ENCODE results near the gene DNAH10.

DNAH10 gene

GRCh38 chr12:123917337-123917850 is 155.3 kb downstream of the DNAH10 start:
- H3K27me3 ChIP-seq (ENCODE audit: insufficient read depth, low read length, poor library complexity, severe bottlenecking): no peaks in the 10 kb centered on the region
- H3F3A ChIP-seq (ENCODE audit: low read depth): peaks cover 12% of the 10 kb centered on the region; the same call in 1 of the 2 replicates
- no peaks in the 10 kb centered on the region for H3K9me2 ChIP-seq (replicated peaks; ENCODE audit: low read depth, low read length)
- no peaks in the 10 kb centered on the region for H3K36me3 ChIP-seq (ENCODE audit: insufficient read depth, low read length)
- no peak overlapping the region for H3K4me2 ChIP-seq (ENCODE audit: low read depth, low read length, poor library complexity, severe bottlenecking)
- no peaks in the 10 kb centered on the region for H3K9me3 ChIP-seq (ENCODE audit: insufficient read depth, low read depth, low read length)
- no peaks in the 10 kb centered on the region for H3K79me2 ChIP-seq (ENCODE audit: insufficient read depth, low read length)
- no peaks in the 10 kb centered on the region for H4K20me1 ChIP-seq (ENCODE audit: insufficient read depth, low read length, poor library complexity, severe bottlenecking)
- H3K4me3 ChIP-seq (ENCODE audit: low read length, poor library complexity, severe bottlenecking): no peak overlapping the region
- TF ChIP-seq EZH2phosphoT487 (IDR thresholded peaks at IDR 0.05; ENCODE audit: borderline replicate concordance) (no peak), CTCF (conservative IDR thresholded peaks at IDR 0.05; ENCODE audit: low read length) (no peak)
- no peaks in the 10 kb centered on the region for H3K4me1 ChIP-seq (ENCODE audit: insufficient read depth, low read length, poor library complexity, severe bottlenecking)
- H2AFZ ChIP-seq (ENCODE audit: low read length): no peak overlapping the region
- H3K9ac ChIP-seq (ENCODE audit: low read depth, low read length, poor library complexity, severe bottlenecking): no peak overlapping the region

GRCh38 chr12:123919980-123920360 is 157.9 kb downstream of the DNAH10 start:
- H3K9me2 ChIP-seq (replicated peaks; ENCODE audit: low read depth, low read length): no peaks in the 10 kb centered on the region
- H3K36me3 ChIP-seq (ENCODE audit: insufficient read depth, low read length): no peaks in the 10 kb centered on the region
- no peaks in the 10 kb centered on the region for H4K20me1 ChIP-seq (ENCODE audit: insufficient read depth, low read length, poor library complexity, severe bottlenecking)
- no peaks in the 10 kb centered on the region for H3K9me3 ChIP-seq (ENCODE audit: insufficient read depth, low read depth, low read length)
- no peak overlapping the region for H2AFZ ChIP-seq (ENCODE audit: low read length)
- H3K4me2 ChIP-seq (ENCODE audit: low read depth, low read length, poor library complexity, severe bottlenecking): no peak overlapping the region
- no peaks in the 10 kb centered on the region for H3K79me2 ChIP-seq (ENCODE audit: insufficient read depth, low read length)
- no peaks in the 10 kb centered on the region for H3K4me1 ChIP-seq (ENCODE audit: insufficient read depth, low read length, poor library complexity, severe bottlenecking)
- no peak overlapping the region for H3K4me3 ChIP-seq (ENCODE audit: low read length, poor library complexity, severe bottlenecking)
- H3K27me3 ChIP-seq (ENCODE audit: insufficient read depth, low read length, poor library complexity, severe bottlenecking): no peaks in the 10 kb centered on the region
- no peaks in the 10 kb centered on the region for H3F3A ChIP-seq (ENCODE audit: low read depth)
- H3K9ac ChIP-seq (ENCODE audit: low read depth, low read length, poor library complexity, severe bottlenecking): no peak overlapping the region
- TF ChIP-seq CTCF (conservative IDR thresholded peaks at IDR 0.05; ENCODE audit: low read length) (no peak), EZH2phosphoT487 (IDR thresholded peaks at IDR 0.05; ENCODE audit: borderline replicate concordance) (no peak)

DNA sequence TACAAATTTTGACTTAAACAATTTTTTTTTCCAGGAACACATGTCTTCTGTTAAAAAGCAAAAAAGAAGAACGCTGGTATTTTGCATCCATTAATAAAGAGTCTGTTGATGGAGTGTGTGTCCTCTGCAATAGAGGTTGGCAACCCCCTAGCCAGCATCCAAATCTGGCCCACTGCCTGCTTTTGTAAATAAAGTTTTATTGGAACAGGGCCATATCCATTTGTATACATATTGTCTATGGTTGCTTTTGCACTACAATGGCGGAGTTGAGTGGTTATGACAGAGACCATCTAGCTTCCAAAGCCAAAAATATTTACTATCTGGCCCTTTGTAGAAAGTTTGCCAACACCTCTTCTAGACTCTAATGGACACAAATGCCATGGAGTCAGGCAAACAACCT is 160.9 kb downstream of the DNAH10 start:
- H3K9me3 ChIP-seq (ENCODE audit: insufficient read depth, low read depth, low read length): no peaks in the 10 kb centered on the region
- H4K20me1 ChIP-seq (ENCODE audit: insufficient read depth, low read length, poor library complexity, severe bottlenecking): no peaks in the 10 kb centered on the region
- no peak overlapping the region for H2AFZ ChIP-seq (ENCODE audit: low read length)
- H3K4me1 ChIP-seq (ENCODE audit: insufficient read depth, low read length, poor library complexity, severe bottlenecking): no peaks in the 10 kb centered on the region
- no peak overlapping the region for H3K4me2 ChIP-seq (ENCODE audit: low read depth, low read length, poor library complexity, severe bottlenecking)
- no peaks in the 10 kb centered on the region for H3K9me2 ChIP-seq (replicated peaks; ENCODE audit: low read depth, low read length)
- no peaks in the 10 kb centered on the region for H3K36me3 ChIP-seq (ENCODE audit: insufficient read depth, low read length)
- no peaks in the 10 kb centered on the region for H3K27me3 ChIP-seq (ENCODE audit: insufficient read depth, low read length, poor library complexity, severe bottlenecking)
- TF ChIP-seq EZH2phosphoT487 (IDR thresholded peaks at IDR 0.05; ENCODE audit: borderline replicate concordance) (no peak), CTCF (conservative IDR thresholded peaks at IDR 0.05; ENCODE audit: low read length) (no peak)
- H3K9ac ChIP-seq (ENCODE audit: low read depth, low read length, poor library complexity, severe bottlenecking): no peak overlapping the region
- H3K79me2 ChIP-seq (ENCODE audit: insufficient read depth, low read length): no peaks in the 10 kb centered on the region
- no peaks in the 10 kb centered on the region for H3F3A ChIP-seq (ENCODE audit: low read depth)
- no peak overlapping the region for H3K4me3 ChIP-seq (ENCODE audit: low read length, poor library complexity, severe bottlenecking)

Measured in Loucy (cell line).